Hepatocyte (in vitro differentiated cells): ENCODE results near the gene TET2. TPM values are rescaled to one million over a fixed set of nuclear protein-coding genes. Genes with fewer than 3 reads are reported as not detected.

ENCODE experiments used
- DNase-seq: peaks from one replicate; pipeline ENCODE4 v3.0.0-alpha.2; 2016; ENCODE audit warnings: low spot score
- H2AFZ ChIP-seq: fragments of 200-600 bp; sonication (generic); 2 replicates; pipeline ENCODE4 v1.6.0; 2016; ENCODE audit warnings: antibody characterized with exemption, mild to moderate bottlenecking
- H3K27ac ChIP-seq: fragments of 200-600 bp; sonication (generic); 2 replicates; pipeline ENCODE4 v1.5.1; 2016; ENCODE audit warnings: mild to moderate bottlenecking
- H3K27me3 ChIP-seq: fragments of 200-600 bp; sonication (generic); 2 replicates; pipeline ENCODE4 v1.6.1; 2016
- H3K36me3 ChIP-seq: fragments of 200-600 bp; sonication (generic); replicated peaks from 2 replicates; pipeline ENCODE4 v1.5.1; 2016; ENCODE audit warnings: low read depth; ENCODE audit not compliant: insufficient read depth
- H3K4me1 ChIP-seq: fragments of 200-600 bp; sonication (generic); 2 replicates; pipeline ENCODE4 v1.5.1; 2016; ENCODE audit warnings: mild to moderate bottlenecking, moderate library complexity; ENCODE audit not compliant: insufficient read depth
- H3K4me2 ChIP-seq: fragments of 200-600 bp; sonication (generic); 2 replicates; pipeline ENCODE4 v1.6.0; 2016
- H3K4me3 ChIP-seq: fragments of 200-600 bp; sonication (generic); 2 replicates; pipeline ENCODE4 v1.5.1; 2016; ENCODE audit warnings: mild to moderate bottlenecking
- H3K79me2 ChIP-seq: fragments of 200-600 bp; sonication (generic); 2 replicates; pipeline ENCODE4 v1.6.0; 2017; ENCODE audit warnings: mild to moderate bottlenecking
- H3K9me2 ChIP-seq: fragments of 200-600 bp; sonication (generic); replicated peaks from 2 replicates; pipeline ENCODE4 v1.6.0; 2017; ENCODE audit warnings: mild to moderate bottlenecking; ENCODE audit not compliant: insufficient read depth
- H3K9me3 ChIP-seq: fragments of 200-600 bp; sonication (generic); 2 replicates; pipeline ENCODE4 v1.5.1; 2016; ENCODE audit warnings: low read depth, mild to moderate bottlenecking
- H4K20me1 ChIP-seq: fragments of 200-600 bp; sonication (generic); 2 replicates; pipeline ENCODE4 v1.6.0; 2016; ENCODE audit warnings: mild to moderate bottlenecking; ENCODE audit not compliant: insufficient read depth, poor library complexity, severe bottlenecking
- CTCF ChIP-seq: fragments of 200-600 bp; sonication (generic); IDR thresholded peaks from 2 replicates; pipeline ENCODE4 v1.5.1; 2016; ENCODE audit warnings: antibody characterized with exemption, mild to moderate bottlenecking; ENCODE audit not compliant: poor library complexity
- EZH2 ChIP-seq: fragments of 200-600 bp; sonication (generic); IDR thresholded peaks from 2 replicates; pipeline ENCODE4 v1.6.1; 2016; ENCODE audit warnings: antibody characterized with exemption, mild to moderate bottlenecking, borderline replicate concordance
- EZH2phosphoT487 ChIP-seq: fragments of 200-600 bp; sonication (generic); IDR thresholded peaks from one replicate; pipeline ENCODE4 v1.6.1; 2018; ENCODE audit warnings: antibody characterized with exemption, mild to moderate bottlenecking, low read depth, moderate library complexity; ENCODE audit not compliant: unreplicated experiment, severe bottlenecking
- WGBS: methylation state at CpG from one replicate; pipeline ENCODE4 v1.1.6; 2016; ENCODE audit warnings: low lambda C conversion rate; ENCODE audit errors: missing lambda C conversion rate; 5-methylcytosine and 5-hydroxymethylcytosine counted together
- polyA plus RNA-seq: library from polyadenylated mRNA; unstranded; fragments of >200 nt; fragmentation: Nextera tagmentation; extraction: Ambion mirVana; gene quantifications from 2 replicates; pipeline ENCODE4 v1.2.1, GENCODE V29; 2016
- total RNA-seq: library from RNA; depleted of rRNA; stranded (reverse); fragments of >200 nt; gene quantifications from 2 replicates; pipeline ENCODE4 v1.2.3, GENCODE V29; 2014

TET2 gene
- total and polyA plus RNA-seq, 2 experiments from 2014 or later, result 5.5 to 15.5 TPM

GRCh38 chr4:105184316-105184980, 37.8 kb downstream of the TET2 start:
- no peak for DNase-seq
- TF ChIP-seq EZH2, result no peak
- no peak for TF ChIP-seq CTCF
- no peak for TF ChIP-seq EZH2phosphoT487
- H3K36me3 ChIP-seq, result no peaks in the 10 kb centered on the region
- peaks cover 53% of the 10 kb centered on the region for H3K79me2 ChIP-seq
- no peak overlapping the region for H3K4me3 ChIP-seq
- peak overlapping the region; percentile 62 for H3K27ac ChIP-seq
- no peak overlapping the region for H2AFZ ChIP-seq
- H3K4me2 ChIP-seq, result peak overlapping the region; percentile 33
- H4K20me1 ChIP-seq, result peaks cover 3% of the 10 kb centered on the region
- WGBS, result 42% methylated on average over 2 of the region's 2 CpGs
- H3K4me1 ChIP-seq, result peaks cover 16% of the 10 kb centered on the region
- no peaks in the 10 kb centered on the region for H3K9me3 ChIP-seq
- no peaks in the 10 kb centered on the region for H3K9me2 ChIP-seq
- no peaks in the 10 kb centered on the region for H3K27me3 ChIP-seq

GRCh38 chr4:105186701-105187161, 40.1 kb downstream of the TET2 start:
- H4K20me1 ChIP-seq, result peaks cover 3% of the 10 kb centered on the region
- no peak overlapping the region for H3K27ac ChIP-seq
- DNase-seq, result no peak

GRCh38 chr4:105189855-105190650, 43.4 kb downstream of the TET2 start:
- Histone ChIP-seq H4K20me1 (peaks cover 3% of the 10 kb centered on the region), H3K27ac (no peak overlapping the region), H2AFZ (no peak overlapping the region), H3K4me3 (no peak overlapping the region), H3K36me3 (no peaks in the 10 kb centered on the region), H3K4me1 (peaks cover 14% of the 10 kb centered on the region), H3K4me2 (no peak overlapping the region), H3K27me3 (no peaks in the 10 kb centered on the region), H3K9me3 (no peaks in the 10 kb centered on the region), H3K9me2 (no peaks in the 10 kb centered on the region), H3K79me2 (peaks cover 40% of the 10 kb centered on the region)
- TF ChIP-seq EZH2, result no peak
- no peak for TF ChIP-seq CTCF
- no peak for TF ChIP-seq EZH2phosphoT487
- WGBS, result 75% methylated on average over 2 of the region's 2 CpGs
- DNase-seq, result no peak

More at GRCh38 chr4:105186701-105187161, 40.1 kb downstream of the TET2 start:
- no peak overlapping the region for H3K4me3 ChIP-seq
- H3K9me2 ChIP-seq, result no peaks in the 10 kb centered on the region
- no peaks in the 10 kb centered on the region for H3K9me3 ChIP-seq
- H3K36me3 ChIP-seq, result no peaks in the 10 kb centered on the region
- TF ChIP-seq EZH2, result no peak
- TF ChIP-seq EZH2phosphoT487, result no peak
- no peak for TF ChIP-seq CTCF
- no peaks in the 10 kb centered on the region for H3K27me3 ChIP-seq
- no peak overlapping the region for H3K4me2 ChIP-seq
- WGBS, result 78% methylated on average over 2 of the region's 2 CpGs
- peaks cover 16% of the 10 kb centered on the region for H3K4me1 ChIP-seq
- no peak overlapping the region for H2AFZ ChIP-seq
- H3K79me2 ChIP-seq, result peaks cover 62% of the 10 kb centered on the region
